ENCODE data around the gene HYDIN. TPM values are rescaled to one million over a fixed set of nuclear protein-coding genes. Genes with fewer than 3 reads are reported as not detected.

HYDIN gene
- total RNA-seq, 1 experiment from 2014 or later, result 0.15 TPM

- DNase-seq (ENCODE audit: low spot score), result no peak
These were observed 440.7 kb downstream of the HYDIN start for GRCh38 chr16:70789595-70790447.

- no peak for DNase-seq (ENCODE audit: low spot score)
These were observed 441.6 kb downstream of the HYDIN start for GRCh38 chr16:70788668-70789594.

- no peak for DNase-seq (ENCODE audit: low spot score)
These were observed 444.3 kb downstream of the HYDIN start for GRCh38 chr16:70786020-70786755.

- DNase-seq (ENCODE audit: low spot score), result no peak
These were observed 445.6 kb downstream of the HYDIN start for GRCh38 chr16:70784692-70785555.

GRCh38 chr16:70782237-70782636 lies 448.3 kb downstream of the HYDIN start:
- no peak for DNase-seq (ENCODE audit: low spot score)

- no peak for DNase-seq (ENCODE audit: low spot score)
These were observed 448.7 kb downstream of the HYDIN start for GRCh38 chr16:70781800-70782199.

GRCh38 chr16:70780546-70780945 lies 450.0 kb downstream of the HYDIN start:
- DNase-seq (ENCODE audit: low spot score), result no peak

GRCh38 chr16:70779361-70779760 lies 451.2 kb downstream of the HYDIN start:
- no peak for DNase-seq (ENCODE audit: low spot score)

GRCh38 chr16:70778901-70779309 lies 451.6 kb downstream of the HYDIN start:
- peak; percentile 57 for DNase-seq (ENCODE audit: low spot score)

GRCh38 chr16:70777973-70778406 lies 452.5 kb downstream of the HYDIN start:
- DNase-seq (ENCODE audit: low spot score), result no peak

GRCh38 chr16:70777496-70777895 lies 453.0 kb downstream of the HYDIN start:
- no peak for DNase-seq (ENCODE audit: low spot score)

- DNase-seq (ENCODE audit: low spot score), result no peak
These were observed 455.1 kb downstream of the HYDIN start for GRCh38 chr16:70775399-70775798.

GRCh38 chr16:70774261-70774660 lies 456.3 kb downstream of the HYDIN start:
- no peak for DNase-seq (ENCODE audit: low spot score)

- no peak for DNase-seq (ENCODE audit: low spot score)
These were observed 458.0 kb downstream of the HYDIN start for GRCh38 chr16:70772493-70772892.

- DNase-seq (ENCODE audit: low spot score), result peak; percentile 34
These were observed 459.6 kb downstream of the HYDIN start for GRCh38 chr16:70770626-70771552.

GRCh38 chr16:70770291-70770625 lies 460.3 kb downstream of the HYDIN start:
- DNase-seq (ENCODE audit: low spot score), result no peak

GRCh38 chr16:70769761-70770160 lies 460.8 kb downstream of the HYDIN start:
- no peak for DNase-seq (ENCODE audit: low spot score)

- DNase-seq (ENCODE audit: low spot score), result no peak
These were observed 461.4 kb downstream of the HYDIN start for GRCh38 chr16:70769131-70769530.

GRCh38 chr16:70768203-70768580 lies 462.3 kb downstream of the HYDIN start:
- DNase-seq (ENCODE audit: low spot score), result no peak
